WTC11 (cell line): ENCODE measurements around the gene SRPRB.

Experiments
- CBFB ChIP-seq: sonication (generic); formaldehyde crosslinking; IDR thresholded peaks from 2 replicates; pipeline ENCODE4 v1.8.1; 2022; ENCODE audit warnings: mild to moderate bottlenecking, low read depth, missing genetic modification reagents
- CTCF ChIP-seq: fragments of 200-600 bp; IDR thresholded peaks from 2 replicates; pipeline ENCODE4 v1.8.0; 2022; ENCODE audit warnings: antibody characterized with exemption
- ETV6 ChIP-seq: sonication (generic); formaldehyde crosslinking; IDR thresholded peaks from 2 replicates; pipeline ENCODE4 v1.8.1; 2022; ENCODE audit warnings: mild to moderate bottlenecking, missing genetic modification reagents
- NFYB ChIP-seq: sonication (generic); formaldehyde crosslinking; conservative IDR thresholded peaks from 2 replicates; pipeline ENCODE4 v1.8.0; 2022; ENCODE audit warnings: low read depth, missing genetic modification reagents
- PREB ChIP-seq: sonication (generic); formaldehyde crosslinking; IDR thresholded peaks from 2 replicates; pipeline ENCODE4 v1.8.1; 2022; ENCODE audit warnings: mild to moderate bottlenecking, missing genetic modification reagents, moderate library complexity, borderline replicate concordance
- TCF7 ChIP-seq: sonication (generic); formaldehyde crosslinking; IDR thresholded peaks from 2 replicates; pipeline ENCODE4 v1.8.0; 2022; ENCODE audit warnings: mild to moderate bottlenecking, low read depth, missing genetic modification reagents, moderate library complexity
- ZNF317 ChIP-seq: sonication (generic); formaldehyde crosslinking; IDR thresholded peaks from 2 replicates; pipeline ENCODE4 v1.8.1; 2023; ENCODE audit warnings: low read depth, mild to moderate bottlenecking, moderate library complexity, missing genetic modification reagents, borderline replicate concordance
- ZNF396 ChIP-seq: fragments of 250-450 bp; sonication (Bioruptor Pico); IDR thresholded peaks from 2 replicates; pipeline ENCODE4 v1.8.0; 2021; ENCODE audit warnings: mild to moderate bottlenecking, moderate library complexity, borderline replicate concordance
- TF ChIP-seq, protein P1 (sequence below): sonication (generic); formaldehyde crosslinking; IDR thresholded peaks from 2 replicates; pipeline ENCODE4 v1.8.1; 2023; ENCODE audit warnings: mild to moderate bottlenecking, missing genetic modification reagents, moderate library complexity

GRCh38 chr3:133851266-133851906, 45.8 kb downstream of the SRPRB start:
- TF ChIP-seq ZNF317 (CRISPR knock-in tag), result no peak
- TF ChIP-seq CTCF, result no peak
- no peak for TF ChIP-seq NFYB (CRISPR knock-in tag)
- no peak for TF ChIP-seq ZNF396
- TF ChIP-seq TCF7 (CRISPR knock-in tag), result no peak
- no peak for TF ChIP-seq PREB (CRISPR knock-in tag)
- TF ChIP-seq, protein P1, sequence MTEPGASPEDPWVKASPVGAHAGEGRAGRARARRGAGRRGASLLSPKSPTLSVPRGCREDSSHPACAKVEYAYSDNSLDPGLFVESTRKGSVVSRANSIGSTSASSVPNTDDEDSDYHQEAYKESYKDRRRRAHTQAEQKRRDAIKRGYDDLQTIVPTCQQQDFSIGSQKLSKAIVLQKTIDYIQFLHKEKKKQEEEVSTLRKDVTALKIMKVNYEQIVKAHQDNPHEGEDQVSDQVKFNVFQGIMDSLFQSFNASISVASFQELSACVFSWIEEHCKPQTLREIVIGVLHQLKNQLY, result no peak
- no peak for TF ChIP-seq CBFB (CRISPR knock-in tag)
- TF ChIP-seq ETV6 (CRISPR knock-in tag), result no peak
